ENCODE results near the gene LNP1.
A peak's percentile ranks its signal among the peaks of the same experiment; 100 is the strongest.

Gene LNP1

GRCh38 chr3:100483529-100483928 is 82.2 kb downstream of the LNP1 start:
- no peak for DNase-seq

- no peak for DNase-seq
Observed at GRCh38 chr3:100486808-100487207, 85.5 kb downstream of the LNP1 start.

DNA sequence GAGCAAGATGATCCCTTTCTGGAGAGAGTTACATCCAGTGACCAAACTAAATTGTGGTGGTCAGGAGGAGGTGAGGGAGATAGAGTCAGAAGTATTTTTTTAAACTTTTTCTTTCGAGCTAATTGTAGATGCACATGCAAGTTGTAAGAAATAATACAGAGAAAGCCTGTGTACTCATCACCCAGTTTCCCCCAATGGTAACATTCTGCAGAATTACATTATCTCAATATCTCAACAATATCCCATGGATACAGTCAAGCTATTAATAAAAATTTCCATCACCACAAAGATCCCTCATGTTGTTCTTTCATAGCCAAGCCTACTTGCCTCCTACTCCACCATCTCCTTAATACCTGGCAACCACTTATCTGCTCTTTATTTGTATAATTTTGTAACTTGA is 87.8 kb downstream of the LNP1 start:
- no peak for DNase-seq

DNA sequence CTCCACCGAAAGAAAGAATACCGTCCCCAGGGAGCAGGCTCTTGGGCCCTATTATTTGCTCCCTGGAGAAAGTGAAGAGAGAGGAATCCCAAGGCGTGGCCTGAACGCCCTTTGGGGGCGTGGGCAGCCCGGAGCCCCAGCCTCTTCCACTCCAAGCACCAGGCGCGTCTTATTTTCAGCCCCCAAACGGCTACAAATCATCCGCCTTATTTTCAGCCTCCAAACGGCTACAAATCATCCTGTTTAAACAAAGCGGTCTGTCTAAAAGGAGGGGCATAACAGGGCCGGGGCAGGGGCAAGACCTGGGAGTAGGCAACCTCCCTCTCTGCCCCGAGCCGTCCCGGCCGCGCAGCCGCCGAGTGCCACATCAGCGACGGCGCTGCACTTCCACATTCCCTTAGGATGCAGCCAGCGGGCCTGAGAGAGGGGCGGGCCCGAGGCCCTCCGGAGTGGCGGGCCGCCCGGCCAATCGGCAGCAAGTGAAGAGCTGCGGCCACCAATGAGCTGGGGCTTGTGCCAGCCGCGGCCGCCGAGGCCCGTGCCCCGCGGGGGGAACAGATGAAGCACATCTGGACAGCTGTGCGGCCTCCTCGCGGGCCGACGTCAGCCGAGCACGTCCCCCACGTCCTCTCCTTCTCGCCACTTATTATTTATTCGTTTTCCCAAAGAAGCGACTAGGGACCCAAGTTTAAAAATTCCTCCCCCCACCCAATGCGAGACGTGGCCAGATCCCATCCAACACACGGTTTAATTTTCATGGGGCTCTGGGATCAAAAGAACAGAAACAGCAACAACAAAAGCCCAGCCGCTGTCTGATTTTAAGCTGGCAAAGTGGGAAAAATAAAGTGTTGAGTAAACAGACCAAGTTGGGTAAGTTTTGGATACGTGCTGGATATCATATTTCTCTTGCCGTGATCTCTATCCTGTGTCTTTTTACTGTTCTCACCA is 91.0 kb downstream of the LNP1 start, which contains the start of gene TMEM45A:
Gene TMEM45A, plus strand, starts transcription at position 561 of the 948 bp plus-strand sequence. CDS start 62,593 bp downstream, outside the sequence.
- DNase-seq = peak; percentile 75

DNA sequence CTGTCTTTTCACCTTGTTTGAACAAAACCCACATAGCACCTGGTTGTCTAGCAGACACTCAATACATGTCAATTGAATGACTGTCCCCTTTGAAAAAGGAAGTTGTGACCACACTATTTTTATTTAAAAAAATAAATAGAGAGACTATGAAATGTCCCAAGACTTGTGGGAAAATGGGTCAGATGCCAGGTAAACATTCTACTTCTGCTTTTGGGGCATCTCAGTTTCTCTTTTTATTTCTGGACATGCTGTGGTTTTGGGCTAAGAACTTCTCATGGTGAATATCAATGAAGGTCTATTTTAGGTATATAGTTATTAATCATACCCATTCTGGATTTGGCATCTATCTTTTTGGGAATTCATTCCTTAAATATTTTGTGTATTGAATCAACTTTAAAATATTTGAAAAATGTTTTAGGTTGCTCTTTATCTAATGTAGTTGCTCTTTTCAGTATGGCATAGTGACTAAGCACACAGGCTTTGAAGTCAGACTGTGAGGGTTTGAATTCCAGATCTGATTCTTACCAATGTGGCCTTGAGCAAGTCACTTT is 95.4 kb downstream of the LNP1 start:
- DNase-seq = no peak

DNA sequence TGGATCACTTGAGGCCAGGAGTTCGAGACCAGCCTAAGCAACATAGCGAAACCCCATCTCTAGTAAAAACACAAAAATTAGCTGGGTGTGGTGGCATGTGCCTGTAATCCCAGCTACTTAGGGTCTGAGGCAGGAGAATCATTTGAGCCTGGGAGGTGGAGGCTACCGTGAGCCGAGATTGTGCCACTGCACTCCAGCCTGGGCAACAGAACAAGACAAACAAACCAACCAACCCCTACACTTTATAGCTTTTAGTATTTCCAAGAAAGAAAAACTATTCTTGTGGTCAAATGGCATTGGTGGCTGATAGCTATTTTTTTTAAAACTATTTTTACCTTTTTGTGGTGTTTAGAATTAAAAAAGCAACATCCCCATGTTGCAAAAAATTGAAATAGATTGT is 98.3 kb downstream of the LNP1 start:
- DNase-seq = no peak

DNA sequence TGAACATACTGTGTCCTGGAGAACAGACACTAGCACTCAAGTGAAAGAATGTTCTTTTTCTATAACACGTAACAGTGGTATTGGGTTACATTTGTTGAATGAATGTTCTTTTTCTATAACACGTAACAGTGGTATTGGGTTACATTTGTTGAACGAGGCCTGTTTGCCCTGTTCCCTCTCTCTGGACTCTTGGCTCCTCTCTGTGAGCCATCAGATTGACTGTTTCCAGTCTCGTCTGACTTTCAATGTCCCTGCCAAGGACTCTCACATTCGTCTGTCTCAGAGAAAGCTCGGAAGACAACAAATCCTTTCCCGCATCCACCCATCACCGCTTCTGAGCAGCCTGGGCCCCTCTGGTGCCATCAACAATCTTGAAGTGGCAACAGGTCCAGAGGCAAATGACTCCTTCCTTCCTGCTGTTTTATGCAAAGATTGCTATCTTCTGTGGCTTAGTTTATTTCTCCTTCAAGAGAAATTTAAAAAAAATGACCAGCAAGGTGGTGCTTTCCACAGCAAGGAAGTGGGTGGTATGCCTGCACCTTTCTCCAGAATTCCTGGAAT is 99.1 kb downstream of the LNP1 start:
- DNase-seq = no peak

GRCh38 chr3:100503448-100503847 is 102.1 kb downstream of the LNP1 start:
- DNase-seq = no peak

All from NCI-H2081 treated with DMSO at 0.1 percent for 48 hours (cell line).